A549 (cell line): ENCODE results near the gene WEE2. TPM values are rescaled to one million over a fixed set of nuclear protein-coding genes. Genes with fewer than 3 reads are reported as not detected.

Source experiments
- ATAC-seq, 2 experiments: fragments of 200-7000 bp in 1 of 2; fragments of >200 bp in 1 of 2; cut with Nextera tagmentation in 1 of 2; cut with Tn5 transposase in 1 of 2; 3 replicates each; pipeline versions ENCODE4 v1.8.0 to v1.9.1; 2018 to 2020; ENCODE audit warnings: mild to moderate bottlenecking in 1 of 2, moderate library complexity in 1 of 2
- CTCF ChIA-PET: fragments of 300-600 bp; sonication (Branson Sonifier 250); formaldehyde crosslinking; extraction: SDS; loops from one replicate; lab custom pipeline; 2021; ENCODE audit warnings: antibody characterized with exemption, inconsistent platforms; lab: Yijun Ruan, JAX
- POLR2A ChIA-PET: fragments of 350-600 bp; formaldehyde crosslinking; extraction: SDS; loops from one replicate; lab custom pipeline; 2021; ENCODE audit warnings: antibody characterized with exemption, inconsistent platforms; lab: Yijun Ruan, JAX
- DNase-seq, 2 experiments: peaks; one replicate each; pipeline versions ENCODE4 v3.0.0 to v3.0.0-alpha.2; 2011 to 2016; ENCODE audit warnings: low read depth in 1 of 2, low spot score in 1 of 2
- FAIRE-seq: peaks from 2 replicates; lab custom pipeline; 2011; peaks lifted over from hg19 to GRCh38; lab: Jason Lieb, UNC
- H3K27ac ChIP-seq, 2 experiments: fragments of >200 bp; sonication (Bioruptor Twin); formaldehyde crosslinking; 3 replicates each; pipeline ENCODE4 v1.5.1; 2016 to 2017
- H3K4me1 ChIP-seq: fragments of >200 bp; sonication (Bioruptor Twin); formaldehyde crosslinking; 3 replicates; pipeline ENCODE4 v1.6.1; 2016
- H3K4me2 ChIP-seq: fragments of >200 bp; sonication (Bioruptor Twin); formaldehyde crosslinking; 3 replicates; pipeline ENCODE4 v1.6.1; 2016
- H3K4me3 ChIP-seq: fragments of >200 bp; sonication (Bioruptor Twin); formaldehyde crosslinking; 3 replicates; pipeline ENCODE4 v1.5.1; 2016
- H3K9me3 ChIP-seq: fragments of >200 bp; sonication (Bioruptor Twin); formaldehyde crosslinking; 3 replicates; pipeline ENCODE4 v1.6.1; 2016
- BCL3 ChIP-seq: fragments of >200 bp; sonication (Bioruptor Twin); formaldehyde crosslinking; IDR thresholded peaks from 3 replicates; pipeline ENCODE4 v1.6.1; 2016
- BHLHE40 ChIP-seq: IDR thresholded peaks from 2 replicates; pipeline ENCODE4 v1.6.1; 2012; ENCODE audit warnings: low read depth, low read length, inconsistent platforms
- CBX8 ChIP-seq: fragments of 200-600 bp; sonication (generic); IDR thresholded peaks from 2 replicates; pipeline ENCODE4 v1.6.1; 2016
- CTCF ChIP-seq: fragments of >200 bp; sonication (Bioruptor Twin); formaldehyde crosslinking; IDR thresholded peaks from 3 replicates; pipeline ENCODE4 v1.5.1; 2016
- EHMT2 ChIP-seq: fragments of 200-600 bp; sonication (generic); IDR thresholded peaks from 2 replicates; pipeline ENCODE4 v1.6.1; 2016; ENCODE audit warnings: antibody characterized with exemption, low read depth, mild to moderate bottlenecking, moderate library complexity
- ELK1 ChIP-seq: fragments of 150-350 bp; IDR thresholded peaks from 2 replicates; pipeline ENCODE4 v1.6.1; 2014; ENCODE audit warnings: low read depth, mild to moderate bottlenecking, low read length
- ESRRA ChIP-seq: fragments of 150-350 bp; IDR thresholded peaks from 2 replicates; pipeline ENCODE4 v1.6.1; 2014; ENCODE audit warnings: mild to moderate bottlenecking, low read length, borderline replicate concordance
- FOXS1 ChIP-seq: fragments of 250-450 bp; sonication (Bioruptor Pico); IDR thresholded peaks from 2 replicates; pipeline ENCODE4 v1.5.0; 2020; ENCODE audit warnings: mild to moderate bottlenecking, moderate library complexity
- HDAC2 ChIP-seq: fragments of 200-600 bp; sonication (generic); IDR thresholded peaks from 2 replicates; pipeline ENCODE4 v1.6.1; 2016
- HES2 ChIP-seq: fragments of >200 bp; sonication (Bioruptor Twin); formaldehyde crosslinking; IDR thresholded peaks from 2 replicates; pipeline ENCODE4 v1.6.1; 2016
- HEYL ChIP-seq: fragments of 250-450 bp; sonication (Bioruptor Pico); IDR thresholded peaks from 2 replicates; pipeline ENCODE4 v1.8.0; 2021; ENCODE audit warnings: mild to moderate bottlenecking, moderate library complexity
- HMGXB4 ChIP-seq: fragments of 250-450 bp; sonication (Bioruptor Pico); IDR thresholded peaks from 2 replicates; pipeline ENCODE4 v1.5.0; 2021; ENCODE audit warnings: mild to moderate bottlenecking, moderate library complexity, borderline replicate concordance
- HOXB5 ChIP-seq: fragments of 250-450 bp; sonication (Bioruptor Pico); IDR thresholded peaks from 2 replicates; pipeline ENCODE4 v1.5.0; 2020; ENCODE audit warnings: mild to moderate bottlenecking, moderate library complexity
- KDM5A ChIP-seq: fragments of 200-600 bp; sonication (generic); IDR thresholded peaks from 2 replicates; pipeline ENCODE4 v1.6.1; 2016; ENCODE audit warnings: antibody characterized with exemption, mild to moderate bottlenecking
- MYC ChIP-seq: IDR thresholded peaks from 2 replicates; pipeline ENCODE4 v1.6.1; 2012; ENCODE audit warnings: mild to moderate bottlenecking, inconsistent platforms, low read length, improper control_type of control experiment, borderline replicate concordance
- NR3C1 ChIP-seq: fragments of >200 bp; sonication (Bioruptor Twin); formaldehyde crosslinking; IDR thresholded peaks from 3 replicates; pipeline ENCODE4 v1.6.1; 2017
- PHF8 ChIP-seq: fragments of 200-600 bp; sonication (generic); IDR thresholded peaks from 2 replicates; pipeline ENCODE4 v1.6.1; 2016; ENCODE audit warnings: low read depth, mild to moderate bottlenecking, antibody characterized with exemption, moderate library complexity, borderline replicate concordance
- POLR2AphosphoS2 ChIP-seq: conservative IDR thresholded peaks from 2 replicates; pipeline ENCODE4 v1.6.1; 2012; ENCODE audit warnings: low read length, improper control_type of control experiment, inconsistent platforms
- RAD21 ChIP-seq, 2 experiments: fragments of >200 bp in 1 of 2; sonication (Bioruptor Twin) in 1 of 2; formaldehyde crosslinking in 1 of 2; IDR thresholded peaks in 1 of 2; conservative IDR thresholded peaks in 1 of 2; 2 replicates in 1 of 2; 3 replicates in 1 of 2; pipeline ENCODE4 v1.6.1; 2012 to 2018; ENCODE audit warnings: inconsistent platforms in 1 of 2
- RARB ChIP-seq: fragments of 250-450 bp; sonication (Bioruptor Pico); IDR thresholded peaks from 2 replicates; pipeline ENCODE4 v1.8.0; 2021; ENCODE audit warnings: mild to moderate bottlenecking, moderate library complexity
- REST ChIP-seq: fragments of 200-600 bp; sonication (generic); IDR thresholded peaks from 2 replicates; pipeline ENCODE4 v1.6.1; 2016; ENCODE audit warnings: antibody characterized with exemption, mild to moderate bottlenecking, moderate library complexity
- RFX5 ChIP-seq: fragments of 450-650 bp; IDR thresholded peaks from 2 replicates; pipeline ENCODE4 v1.7.1; 2014; ENCODE audit warnings: antibody characterized with exemption, mild to moderate bottlenecking, moderate library complexity
- SMC3 ChIP-seq: fragments of >200 bp; sonication (Bioruptor Twin); formaldehyde crosslinking; IDR thresholded peaks from 3 replicates; pipeline ENCODE4 v1.6.1; 2018; ENCODE audit warnings: inconsistent platforms
- SREBF2 ChIP-seq: fragments of 450-650 bp; IDR thresholded peaks from 2 replicates; pipeline ENCODE4 v1.6.1; 2014; ENCODE audit warnings: mild to moderate bottlenecking, moderate library complexity
- TP53 ChIP-seq: fragments of 250-450 bp; sonication (Bioruptor Pico); IDR thresholded peaks from 2 replicates; pipeline ENCODE4 v1.5.0; 2021; ENCODE audit warnings: mild to moderate bottlenecking, moderate library complexity
- USF2 ChIP-seq: fragments of 450-650 bp; IDR thresholded peaks from 2 replicates; pipeline ENCODE4 v1.6.1; 2014; ENCODE audit warnings: antibody characterized with exemption
- ZC3H11A ChIP-seq: fragments of 450-650 bp; IDR thresholded peaks from 2 replicates; pipeline ENCODE4 v1.6.1; 2014; ENCODE audit warnings: antibody characterized with exemption, mild to moderate bottlenecking
- ZSCAN20 ChIP-seq: fragments of 250-450 bp; sonication (Bioruptor Pico); IDR thresholded peaks from 2 replicates; pipeline ENCODE4 v1.8.0; 2022; ENCODE audit warnings: mild to moderate bottlenecking, moderate library complexity
- WGBS: methylation state at CpG from one replicate; pipeline ENCODE4 v1.1.6; 2017; ENCODE audit errors: missing lambda C conversion rate; 5-methylcytosine and 5-hydroxymethylcytosine counted together
- polyA plus RNA-seq, 4 experiments: library from polyadenylated mRNA; depleted of rRNA in 3 of 4; stranded (reverse); fragments of >200 nt; fragmentation: RNase III in 1 of 4; extraction: RNeasy Plus Mini Kit Qiagen cat#74134 plus additional on column Dnase treatment in 1 of 4; gene quantifications; 2 replicates in 3 of 4; 3 replicates in 1 of 4; pipeline ENCODE4 v1.2.3, GENCODE V29; 2011 to 2017

Gene WEE2
- polyA plus RNA-seq, 2 of the 4 experiments (the other 2 are of a cell fraction): not detected

GRCh38 chr7:141744131-141744530, 36.0 kb downstream of the WEE2 start:
- ChIA-PET POLR2A (no interaction called here), CTCF (no interaction called here)
- DNase-seq (no peak), ATAC-seq (no peak), FAIRE-seq (no peak)
- Histone ChIP-seq H3K9me3 (peaks cover 8% of the 10 kb centered on the region), H3K4me3 (no peak overlapping the region), H3K4me2 (no peak overlapping the region), H3K27ac (no peak overlapping the region), H3K4me1 (peaks cover 13% of the 10 kb centered on the region; the same call in 2 of the 3 replicates)
- no peak for TF ChIP-seq RARB
- TF ChIP-seq ZC3H11A: no peak
- no peak for TF ChIP-seq FOXS1 (CRISPR knock-in tag)
- TF ChIP-seq ESRRA: no peak
- no peak for TF ChIP-seq BHLHE40
- no peak for TF ChIP-seq USF2
- no peak for TF ChIP-seq REST
- TF ChIP-seq HEYL (CRISPR knock-in tag): no peak
- no peak for TF ChIP-seq RAD21 (conservative IDR thresholded peaks at IDR 0.05 in 1 of 2, IDR thresholded peaks at IDR 0.05 in 1 of 2)
- TF ChIP-seq SREBF2: no peak
- no peak for TF ChIP-seq CBX8
- no peak for TF ChIP-seq TP53 (CRISPR knock-in tag)
- TF ChIP-seq ZSCAN20 (CRISPR knock-in tag): no peak
- no peak for TF ChIP-seq HMGXB4 (CRISPR knock-in tag)
- TF ChIP-seq KDM5A: no peak
- no peak for TF ChIP-seq HDAC2
- no peak for TF ChIP-seq PHF8
- 63% methylated on average over 2 of the region's 2 CpGs for WGBS

GRCh38 chr7:141748396-141748795, 40.2 kb downstream of the WEE2 start:
- WGBS: 84% methylated on average over 2 of the region's 2 CpGs
- no peak overlapping the region for H3K4me3 ChIP-seq
- ATAC-seq (no peak), DNase-seq (no peak), FAIRE-seq (no peak)
- CTCF ChIA-PET: interaction anchor here (1.2 to 4.6 kb wide), 2 partner anchors 10 to 37 kb away, joined by 5 to 29 read pairs; partner anchors contain the start of gene SSBP1
- H3K4me1 ChIP-seq: no peaks in the 10 kb centered on the region
- no peak overlapping the region for H3K27ac ChIP-seq
- H3K4me2 ChIP-seq: no peak overlapping the region
- POLR2A ChIA-PET: interaction anchor here (0.9 kb wide), 1 partner anchor 10 kb away, joined by 8 read pairs; the partner anchor contains the start of gene SSBP1
- peaks cover 50% of the 10 kb centered on the region for H3K9me3 ChIP-seq
- TF ChIP-seq POLR2AphosphoS2 (no peak), SMC3 (no peak), HEYL (CRISPR knock-in tag) (no peak), ELK1 (no peak), HOXB5 (CRISPR knock-in tag) (no peak), BHLHE40 (no peak), BCL3 (no peak), EHMT2 (no peak), RFX5 (no peak), ESRRA (no peak), NR3C1 (no peak), CTCF (no peak), HES2 (no peak), MYC (no peak)
